HCT116 (cell line): ENCODE measurements around the gene KMT2C.
"Not testable (repeated sequence)": the region's sequence is repeated elsewhere in the genome, so short reads cannot be mapped to it uniquely, and the experiment has no call there.

Source experiments
- CBX3 ChIP-seq: IDR thresholded peaks from 2 replicates; pipeline ENCODE4 v1.6.1; 2012; ENCODE audit warnings: low read depth
- CEBPB ChIP-seq: IDR thresholded peaks from 2 replicates; pipeline ENCODE4 v1.6.1; 2012; ENCODE audit warnings: low read depth
- ELF1 ChIP-seq: IDR thresholded peaks from 2 replicates; pipeline ENCODE4 v1.6.1; 2012; ENCODE audit warnings: low read depth, borderline replicate concordance
- EZH2 ChIP-seq: fragments of 200-600 bp; sonication (generic); IDR thresholded peaks from 2 replicates; pipeline ENCODE4 v1.6.1; 2017; ENCODE audit warnings: antibody characterized with exemption, mixed run types
- JUND ChIP-seq: IDR thresholded peaks from 2 replicates; pipeline ENCODE4 v1.6.1; 2012
- POLR2A ChIP-seq: IDR thresholded peaks from 2 replicates; pipeline ENCODE4 v1.7.0; 2011; ENCODE audit warnings: borderline replicate concordance; ENCODE audit not compliant: insufficient read depth, insufficient read length; ENCODE audit errors: extremely low read depth
- POLR2AphosphoS5 ChIP-seq: IDR thresholded peaks from 2 replicates; pipeline ENCODE4 v1.6.1; 2011; ENCODE audit warnings: mild to moderate bottlenecking, low read depth, low read length, moderate library complexity
- TCF7L2 ChIP-seq: IDR thresholded peaks from 2 replicates; pipeline ENCODE4 v1.7.0; 2011; ENCODE audit warnings: borderline replicate concordance, inconsistent platforms; ENCODE audit not compliant: insufficient read depth, insufficient read length; ENCODE audit errors: extremely low read depth
- YY1 ChIP-seq: IDR thresholded peaks from 2 replicates; pipeline ENCODE4 v1.6.1; 2011; ENCODE audit warnings: low read length, low read depth, moderate library complexity, mild to moderate bottlenecking; ENCODE audit not compliant: insufficient replicate concordance; ENCODE audit errors: extremely low read depth
- ZNF274 ChIP-seq: fragments of 200-500 bp; sonication (Bioruptor generic); IDR thresholded peaks from 2 replicates; pipeline ENCODE4 v1.6.1; 2014; ENCODE audit warnings: mild to moderate bottlenecking, low read depth, low read length, inconsistent platforms
- TF ChIP-seq, protein P1 (sequence below), 3 experiments: fragments of 200-600 bp in 1 of 3; sonication (generic) in 1 of 3; IDR thresholded peaks in 2 of 3; conservative IDR thresholded peaks in 1 of 3; 2 replicates each; pipeline ENCODE4 v1.5.1; 2012 to 2017; ENCODE audit warnings: low read depth in 2 of 3, low read length in 2 of 3, antibody characterized with exemption in 1 of 3, borderline replicate concordance in 1 of 3, control low read depth in 1 of 3, mild to moderate bottlenecking in 1 of 3, mixed read lengths in 1 of 3, mixed run types in 1 of 3, moderate library complexity in 1 of 3; ENCODE audit not compliant: insufficient read depth in 1 of 3
- TF ChIP-seq, protein P2 (sequence below): IDR thresholded peaks from 2 replicates; pipeline ENCODE4 v1.6.1; 2012; ENCODE audit warnings: low read depth

GRCh38 chr7:152353281-152353680 lies 82.5 kb downstream of the KMT2C start:
- TF ChIP-seq EZH2, CBX3, ELF1, YY1, POLR2A, JUND, TCF7L2, ZNF274, CEBPB, POLR2AphosphoS5: not testable (repeated sequence)
- TF ChIP-seq, protein P1, sequence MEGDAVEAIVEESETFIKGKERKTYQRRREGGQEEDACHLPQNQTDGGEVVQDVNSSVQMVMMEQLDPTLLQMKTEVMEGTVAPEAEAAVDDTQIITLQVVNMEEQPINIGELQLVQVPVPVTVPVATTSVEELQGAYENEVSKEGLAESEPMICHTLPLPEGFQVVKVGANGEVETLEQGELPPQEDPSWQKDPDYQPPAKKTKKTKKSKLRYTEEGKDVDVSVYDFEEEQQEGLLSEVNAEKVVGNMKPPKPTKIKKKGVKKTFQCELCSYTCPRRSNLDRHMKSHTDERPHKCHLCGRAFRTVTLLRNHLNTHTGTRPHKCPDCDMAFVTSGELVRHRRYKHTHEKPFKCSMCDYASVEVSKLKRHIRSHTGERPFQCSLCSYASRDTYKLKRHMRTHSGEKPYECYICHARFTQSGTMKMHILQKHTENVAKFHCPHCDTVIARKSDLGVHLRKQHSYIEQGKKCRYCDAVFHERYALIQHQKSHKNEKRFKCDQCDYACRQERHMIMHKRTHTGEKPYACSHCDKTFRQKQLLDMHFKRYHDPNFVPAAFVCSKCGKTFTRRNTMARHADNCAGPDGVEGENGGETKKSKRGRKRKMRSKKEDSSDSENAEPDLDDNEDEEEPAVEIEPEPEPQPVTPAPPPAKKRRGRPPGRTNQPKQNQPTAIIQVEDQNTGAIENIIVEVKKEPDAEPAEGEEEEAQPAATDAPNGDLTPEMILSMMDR (IDR thresholded peaks at IDR 0.05 in 2 of 3, conservative IDR thresholded peaks at IDR 0.05 in 1 of 3; ENCODE audit: borderline replicate concordance in 1 of 3, insufficient read depth in 1 of 3, low read depth in 2 of 3, low read length in 2 of 3): not testable (repeated sequence)
- TF ChIP-seq, protein P2, sequence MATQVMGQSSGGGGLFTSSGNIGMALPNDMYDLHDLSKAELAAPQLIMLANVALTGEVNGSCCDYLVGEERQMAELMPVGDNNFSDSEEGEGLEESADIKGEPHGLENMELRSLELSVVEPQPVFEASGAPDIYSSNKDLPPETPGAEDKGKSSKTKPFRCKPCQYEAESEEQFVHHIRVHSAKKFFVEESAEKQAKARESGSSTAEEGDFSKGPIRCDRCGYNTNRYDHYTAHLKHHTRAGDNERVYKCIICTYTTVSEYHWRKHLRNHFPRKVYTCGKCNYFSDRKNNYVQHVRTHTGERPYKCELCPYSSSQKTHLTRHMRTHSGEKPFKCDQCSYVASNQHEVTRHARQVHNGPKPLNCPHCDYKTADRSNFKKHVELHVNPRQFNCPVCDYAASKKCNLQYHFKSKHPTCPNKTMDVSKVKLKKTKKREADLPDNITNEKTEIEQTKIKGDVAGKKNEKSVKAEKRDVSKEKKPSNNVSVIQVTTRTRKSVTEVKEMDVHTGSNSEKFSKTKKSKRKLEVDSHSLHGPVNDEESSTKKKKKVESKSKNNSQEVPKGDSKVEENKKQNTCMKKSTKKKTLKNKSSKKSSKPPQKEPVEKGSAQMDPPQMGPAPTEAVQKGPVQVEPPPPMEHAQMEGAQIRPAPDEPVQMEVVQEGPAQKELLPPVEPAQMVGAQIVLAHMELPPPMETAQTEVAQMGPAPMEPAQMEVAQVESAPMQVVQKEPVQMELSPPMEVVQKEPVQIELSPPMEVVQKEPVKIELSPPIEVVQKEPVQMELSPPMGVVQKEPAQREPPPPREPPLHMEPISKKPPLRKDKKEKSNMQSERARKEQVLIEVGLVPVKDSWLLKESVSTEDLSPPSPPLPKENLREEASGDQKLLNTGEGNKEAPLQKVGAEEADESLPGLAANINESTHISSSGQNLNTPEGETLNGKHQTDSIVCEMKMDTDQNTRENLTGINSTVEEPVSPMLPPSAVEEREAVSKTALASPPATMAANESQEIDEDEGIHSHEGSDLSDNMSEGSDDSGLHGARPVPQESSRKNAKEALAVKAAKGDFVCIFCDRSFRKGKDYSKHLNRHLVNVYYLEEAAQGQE: not testable (repeated sequence)
